ENCODE results near the gene CXCL16.

GRCh38 chr17:4766201-4766600 is 26.5 kb upstream of the CXCL16 start:
- TF ChIP-seq EZH2phosphoT487 (IDR thresholded peaks at IDR 0.05; ENCODE audit: borderline replicate concordance) (no peak), CTCF (IDR thresholded peaks at IDR 0.05 in 2 of 3, conservative IDR thresholded peaks at IDR 0.05 in 1 of 3; ENCODE audit: borderline replicate concordance in 1 of 3, insufficient read depth in 1 of 3, low read depth in 2 of 3, low read length in 2 of 3) (no peak), ZNF274 (IDR thresholded peaks at IDR 0.05; ENCODE audit: low read depth, low read length) (no peak), POLR2A (IDR thresholded peaks at IDR 0.05; ENCODE audit: borderline replicate concordance, extremely low read depth, insufficient read depth, insufficient read length) (no peak), ZFX (IDR thresholded peaks at IDR 0.05) (no peak), CEBPB (IDR thresholded peaks at IDR 0.05; ENCODE audit: low read depth) (no peak)
- TF ChIP-seq, protein P1, sequence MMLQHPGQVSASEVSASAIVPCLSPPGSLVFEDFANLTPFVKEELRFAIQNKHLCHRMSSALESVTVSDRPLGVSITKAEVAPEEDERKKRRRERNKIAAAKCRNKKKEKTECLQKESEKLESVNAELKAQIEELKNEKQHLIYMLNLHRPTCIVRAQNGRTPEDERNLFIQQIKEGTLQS (IDR thresholded peaks at IDR 0.05): no peak
